GM12873 (cell line): ENCODE data around the gene AKAP17A.

Experiments used
- CTCF ChIP-seq: IDR thresholded peaks from 2 replicates; pipeline ENCODE4 v1.5.1; 2012; ENCODE audit warnings: low read depth, mild to moderate bottlenecking, moderate library complexity, low read length, control low read depth; ENCODE audit not compliant: insufficient read depth; ENCODE audit errors: missing control alignments

Gene AKAP17A

GRCh38 chrX:1578511-1579173 is 12.8 kb upstream of the AKAP17A start:
- TF ChIP-seq CTCF = no peak

- peak; percentile 86 for TF ChIP-seq CTCF
These were observed 10.3 kb upstream of the AKAP17A start for GRCh38 chrX:1581132-1581531.

- TF ChIP-seq CTCF = no peak
These were observed 8.5 kb upstream of the AKAP17A start for GRCh38 chrX:1582686-1583437.

GRCh38 chrX:1584237-1585011 is 7.0 kb upstream of the AKAP17A start:
- TF ChIP-seq CTCF = no peak

GRCh38 chrX:1587161-1587560 is 4.2 kb upstream of the AKAP17A start:
- TF ChIP-seq CTCF = no peak

- no peak for TF ChIP-seq CTCF
These were observed 1.9 kb upstream of the AKAP17A start for GRCh38 chrX:1589356-1590130.
